ENCODE measurements around the gene PLD1. TPM values are rescaled to one million over a fixed set of nuclear protein-coding genes. Genes with fewer than 3 reads are reported as not detected.

Gene PLD1
- total and polyA plus RNA-seq, 10 of the 15 experiments (the other 5 are each of a cell fraction or from before 2014, with no cell fraction given), result 2.9 to 108 (median 3.6) TPM

- TF ChIP-seq ZNF217 (IDR thresholded peaks at IDR 0.05), result peak; percentile 56; the same call in 1 of the 2 replicates
- 0 out of 2 replicates have a peak, but pooled peaks have one; percentile 29 for TF ChIP-seq ZNF24 (IDR thresholded peaks at IDR 0.05)
- peak; percentile 47; the same call in 1 of the 2 replicates for TF ChIP-seq JUND (IDR thresholded peaks at IDR 0.05; ENCODE audit: low read depth, low read length)
- no peak for TF ChIP-seq E4F1 (IDR thresholded peaks at IDR 0.05; ENCODE audit: borderline replicate concordance, partially characterized antibody)
- 0 out of 2 replicates have a peak, but pooled peaks have one; percentile 51 for TF ChIP-seq CREM (IDR thresholded peaks at IDR 0.05; ENCODE audit: low read depth)
Observed at GRCh38 chr3:171561596-171562323, 248.5 kb downstream of the PLD1 start (continued).

- ChIA-PET RAD21 (ENCODE audit: unreplicated experiment) (no interaction called here), SMC1A (ENCODE audit: uncharacterized antibody, unreplicated experiment) (no interaction called here), CTCF (no interaction called here), POLR2A (no interaction called here)
- Histone ChIP-seq H3K79me2 (ENCODE audit: control insufficient read depth, insufficient read depth, low read length) (no peaks in the 10 kb centered on the region), H3K4me2 (ENCODE audit: control insufficient read depth, insufficient read depth) (no peak overlapping the region), H4K20me1 (ENCODE audit: control insufficient read depth, insufficient read depth) (no peaks in the 10 kb centered on the region), H3K9me3 (replicated peaks; ENCODE audit: control insufficient read depth, insufficient read depth, low read length) (no peaks in the 10 kb centered on the region), H3K27me3 (replicated peaks in 1 of 2; ENCODE audit: control insufficient read depth in 2 of 2, insufficient read depth in 2 of 2, low read length in 1 of 2) (no peaks in the 10 kb centered on the region), H3K9ac (ENCODE audit: control insufficient read depth, insufficient read depth, low read length) (no peak overlapping the region), H3K36me3 (ENCODE audit: control insufficient read depth in 2 of 2, insufficient read depth in 2 of 2, low read length in 1 of 2) (no peaks in the 10 kb centered on the region), H3K4me1 (ENCODE audit: control insufficient read depth, insufficient read depth, low read length) (peaks cover 14% of the 10 kb centered on the region), H3K27ac (ENCODE audit: control insufficient read depth, insufficient read depth) (no peak overlapping the region), H2AFZ (ENCODE audit: control insufficient read depth, low read depth, low read length) (no peak overlapping the region), H3K4me3 (no peak overlapping the region)
- no peak for FAIRE-seq
- intact Hi-C loops (cut with micrococcal nuclease; ENCODE audit: unreplicated experiment), result no loop called here
- no peak for DNase-seq (ENCODE audit: low read depth, low spot score)
- no peak for ATAC-seq
- BruUV-seq (replicated peaks), result no TSS peak
- in situ Hi-C loops (cut with MboI), result no loop called here
- no peak for TF ChIP-seq MAX (IDR thresholded peaks at IDR 0.05; ENCODE audit: low read depth, low read length)
- no peak for TF ChIP-seq SIX5 (IDR thresholded peaks at IDR 0.05; ENCODE audit: low read depth, low read length, severe bottlenecking)
- no peak for TF ChIP-seq KDM1A (IDR thresholded peaks at IDR 0.05; ENCODE audit: borderline replicate concordance)
- no peak for TF ChIP-seq FOS (IDR thresholded peaks at IDR 0.05; ENCODE audit: borderline replicate concordance, extremely low read depth, insufficient read length)
- no peak for TF ChIP-seq ATF3 (IDR thresholded peaks at IDR 0.05; ENCODE audit: borderline replicate concordance, extremely low read depth, low read depth, low read length)
- WGBS (ENCODE audit: insufficient coverage, insufficient replicate concordance, low lambda C conversion rate, missing lambda C conversion rate), result 80% methylated on average over 7 of the region's 7 CpGs
Observed at GRCh38 chr3:171559586-171559985, 250.7 kb downstream of the PLD1 start.

Data from GM12878 (cell line).